Measurements from ENCODE around the gene DEAF1.
"Not testable (repeated sequence)": the region's sequence is repeated elsewhere in the genome, so short reads cannot be mapped to it uniquely, and the experiment has no call there.

Gene DEAF1

DNA sequence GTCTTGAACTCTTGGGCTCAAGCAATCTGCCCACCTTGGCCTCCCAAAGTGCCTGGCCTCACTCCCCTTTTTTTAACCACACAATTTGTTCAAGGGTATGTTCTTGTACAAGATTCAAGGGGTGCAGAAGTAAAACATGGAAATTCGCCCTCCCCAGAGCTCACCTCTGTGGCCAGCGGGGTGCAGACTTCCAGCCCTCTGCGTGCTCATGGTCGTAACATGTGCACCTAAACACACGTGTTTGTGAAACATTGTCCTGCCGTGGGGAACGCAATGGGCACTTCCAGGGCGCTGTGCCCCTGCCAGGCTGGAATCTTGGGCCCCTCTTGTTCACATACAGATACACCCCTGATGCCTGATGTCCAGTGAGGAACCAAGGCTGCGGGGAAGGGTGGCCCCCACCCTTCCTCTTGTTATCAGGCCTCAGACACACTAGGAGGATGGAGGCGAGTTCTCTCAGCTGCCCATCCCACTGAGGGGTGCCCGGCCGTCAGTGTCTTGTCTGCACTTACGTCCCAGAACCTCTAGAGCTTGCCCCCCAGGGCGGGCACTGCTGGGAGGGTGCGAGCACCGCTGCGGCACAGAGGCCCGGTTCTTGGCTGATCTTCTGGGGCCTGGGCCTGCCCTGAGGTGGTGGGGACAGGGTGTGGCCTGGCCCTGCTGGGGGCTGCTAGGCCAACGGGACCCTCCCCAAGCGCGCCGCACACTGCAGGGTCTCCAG, 6.9 kb upstream of the DEAF1 start:
- DNase-seq (ENCODE audit: low read depth): no peak

DNA sequence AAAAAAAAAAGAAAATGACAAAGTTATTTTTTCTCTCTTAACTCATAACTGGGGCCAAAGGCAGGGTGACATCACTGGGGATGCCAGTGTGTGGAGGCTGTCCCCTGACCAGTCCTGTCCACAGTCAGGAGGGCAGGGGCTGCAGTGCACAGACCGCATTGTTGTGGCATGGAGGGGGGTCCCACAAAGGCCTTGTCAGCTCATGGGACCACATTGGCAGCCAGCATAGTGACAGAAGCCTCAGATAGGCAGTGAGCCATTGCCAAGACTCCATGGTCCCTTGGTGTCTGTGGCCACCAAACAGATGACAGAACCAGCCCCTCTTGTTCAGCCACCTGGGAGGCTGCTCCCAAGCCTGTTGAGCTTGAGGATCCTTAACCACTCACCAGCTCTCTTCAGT, 4.7 kb upstream of the DEAF1 start:
- DNase-seq (ENCODE audit: low read depth): no peak

DNA sequence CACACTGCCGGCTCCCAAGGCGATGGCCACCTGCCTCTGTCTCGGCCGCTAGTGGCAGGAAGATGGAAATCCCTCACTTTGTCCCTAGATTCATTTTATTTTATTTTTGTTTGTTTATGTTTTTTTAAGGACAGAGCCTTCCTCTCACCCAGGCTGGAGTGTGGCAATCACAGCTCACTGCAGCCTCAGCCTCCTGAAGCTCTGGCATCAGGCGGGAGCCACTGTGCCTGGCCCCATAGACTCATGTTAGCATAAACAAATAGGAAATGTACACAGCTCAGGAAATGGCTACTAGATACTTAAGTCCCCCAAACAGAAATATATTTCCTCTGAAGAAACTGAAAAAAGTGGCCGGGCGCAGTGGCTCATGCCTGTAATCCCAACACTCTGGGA, 4.1 kb upstream of the DEAF1 start:
- DNase-seq (ENCODE audit: low read depth): no peak

DNA sequence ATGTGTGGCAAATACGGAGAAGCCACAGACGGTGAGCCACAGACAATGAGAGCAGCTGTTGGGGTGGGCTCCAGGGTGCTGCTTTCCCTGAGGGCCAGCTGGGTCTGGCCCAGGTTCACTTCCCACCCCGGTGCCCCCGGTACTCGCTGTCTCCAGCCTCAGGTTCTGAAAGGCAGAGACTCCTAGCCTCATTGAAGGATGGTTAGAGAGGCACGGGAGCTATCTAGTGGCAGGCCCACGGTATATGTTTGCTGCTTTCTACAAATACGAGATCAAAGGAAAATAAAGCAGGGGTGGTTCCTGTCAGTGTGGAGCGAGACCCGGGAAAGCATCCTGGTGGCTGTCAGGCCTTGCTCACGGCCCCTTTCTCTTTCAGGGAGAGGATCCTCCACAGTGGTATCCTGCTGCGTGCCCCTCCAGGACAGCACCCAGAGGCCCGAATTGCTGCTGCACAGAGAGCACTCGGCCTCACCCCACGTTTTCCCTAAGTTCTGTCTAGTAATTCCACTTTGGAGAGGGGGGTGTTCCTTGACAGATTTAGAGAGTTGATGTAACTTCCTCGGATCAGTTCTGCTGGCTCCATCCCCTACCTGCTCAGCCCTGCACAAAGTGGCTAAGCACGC, 3.6 kb upstream of the DEAF1 start:
- no peak for DNase-seq (ENCODE audit: low read depth)

DNA sequence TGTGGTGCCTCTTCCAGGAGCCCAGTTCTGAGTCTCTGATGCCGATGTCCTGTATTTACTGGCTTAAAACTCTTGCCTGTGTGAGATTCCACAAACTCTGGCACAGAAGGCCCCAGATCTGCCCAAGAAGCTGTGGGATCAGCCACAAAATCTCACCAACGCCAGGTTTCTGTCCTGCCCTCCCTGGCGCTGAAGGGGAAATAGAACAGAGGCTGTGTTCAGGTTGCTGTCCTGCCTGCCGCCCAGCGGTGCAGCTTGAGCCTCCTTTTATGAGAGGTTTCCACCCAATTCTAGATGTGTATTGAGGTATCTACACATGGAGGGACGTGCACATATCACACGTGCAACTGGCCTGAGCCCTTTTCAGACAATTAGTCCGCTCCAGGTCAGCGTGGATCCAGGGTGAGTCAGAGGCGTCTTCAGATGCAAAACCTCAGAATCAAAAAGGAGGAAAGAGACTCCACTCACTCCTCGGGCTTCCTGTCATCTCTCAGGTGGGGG, 2.8 kb upstream of the DEAF1 start:
- DNase-seq (ENCODE audit: low read depth): no peak

DNA sequence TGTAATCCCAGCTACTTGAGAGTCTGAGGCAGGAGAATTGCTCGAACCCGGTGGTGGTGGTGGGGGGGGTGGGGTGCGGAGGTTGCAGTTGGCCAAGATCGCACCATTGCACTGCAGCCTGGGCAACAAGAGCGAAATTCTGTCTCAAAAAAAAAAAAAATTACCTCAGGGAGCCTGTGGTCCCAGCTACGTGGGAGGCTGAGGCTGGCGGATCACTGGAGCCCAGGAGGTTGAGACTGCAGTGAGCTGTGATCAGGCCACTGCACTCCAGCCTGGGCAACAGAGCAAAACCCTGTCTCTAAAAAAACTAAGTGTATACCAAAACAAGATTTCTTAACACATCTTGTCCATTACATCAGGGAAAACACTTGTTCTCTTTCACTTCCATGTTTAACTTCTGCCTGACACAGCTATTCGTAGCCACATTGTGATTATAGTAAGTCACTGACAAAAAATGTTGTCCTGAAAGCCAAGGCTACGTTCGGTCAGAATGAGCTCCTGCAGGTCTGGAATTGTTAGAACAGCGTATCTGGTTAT, 2.0 kb upstream of the DEAF1 start:
- DNase-seq (ENCODE audit: low read depth): no peak

DNA sequence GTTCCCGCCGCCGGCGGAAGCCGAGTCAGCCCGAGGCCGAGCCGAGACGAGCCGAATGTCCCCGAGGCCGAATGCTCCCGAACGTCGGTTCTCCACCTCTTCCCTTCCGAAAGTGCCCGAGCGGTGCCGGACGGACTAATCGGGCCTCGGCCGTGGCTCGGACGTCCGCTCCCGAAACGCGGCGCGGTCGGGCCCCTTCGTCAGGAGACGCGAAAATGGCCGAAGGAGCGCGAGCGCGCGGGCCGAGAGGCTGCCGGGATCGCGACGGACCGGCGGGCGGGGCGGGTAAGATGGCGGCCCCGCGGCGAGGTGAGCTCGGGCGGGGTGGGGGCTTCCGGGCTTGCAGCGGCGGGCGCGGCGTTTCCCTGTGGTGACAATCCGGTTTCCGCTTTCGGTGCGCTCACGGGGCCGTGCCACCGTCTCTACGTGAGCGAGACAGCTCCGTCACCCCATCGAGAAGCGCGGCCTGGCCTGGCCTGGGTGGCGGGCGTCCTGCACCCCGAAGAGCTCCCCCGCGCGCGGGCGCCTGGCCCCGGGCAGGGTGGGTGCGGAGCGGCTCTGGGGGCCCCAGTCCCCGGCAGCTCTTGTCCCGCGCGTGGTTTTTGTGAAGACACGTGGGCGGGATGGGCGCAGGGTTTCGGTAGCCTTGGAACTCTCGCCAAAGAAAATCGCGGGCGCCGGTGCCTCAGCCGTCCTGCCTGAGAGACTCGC, 671 bp upstream of the DEAF1 start, which contains the start of gene TMEM80:
TSS of gene TMEM80 (plus strand) at position 279 of the 711 bp plus-strand sequence. CDS start at position 291, 12 bp downstream.
- DNase-seq (ENCODE audit: low read depth): peak; percentile 91

DNA sequence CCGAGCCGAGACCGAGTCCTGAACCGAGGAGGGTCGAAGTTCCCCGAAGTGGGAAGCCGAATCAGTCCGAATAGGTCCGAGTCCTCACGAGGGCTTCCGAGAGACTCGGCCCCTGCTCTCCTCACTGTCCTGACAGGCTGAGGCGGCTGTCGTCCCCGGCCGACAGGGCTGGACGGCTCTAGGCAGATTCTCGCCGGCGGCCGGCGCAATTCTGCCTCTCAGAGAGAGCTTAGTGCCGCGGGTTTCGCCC, 191 bp upstream of the DEAF1 start:
- no peak for DNase-seq (ENCODE audit: low read depth)

DNA sequence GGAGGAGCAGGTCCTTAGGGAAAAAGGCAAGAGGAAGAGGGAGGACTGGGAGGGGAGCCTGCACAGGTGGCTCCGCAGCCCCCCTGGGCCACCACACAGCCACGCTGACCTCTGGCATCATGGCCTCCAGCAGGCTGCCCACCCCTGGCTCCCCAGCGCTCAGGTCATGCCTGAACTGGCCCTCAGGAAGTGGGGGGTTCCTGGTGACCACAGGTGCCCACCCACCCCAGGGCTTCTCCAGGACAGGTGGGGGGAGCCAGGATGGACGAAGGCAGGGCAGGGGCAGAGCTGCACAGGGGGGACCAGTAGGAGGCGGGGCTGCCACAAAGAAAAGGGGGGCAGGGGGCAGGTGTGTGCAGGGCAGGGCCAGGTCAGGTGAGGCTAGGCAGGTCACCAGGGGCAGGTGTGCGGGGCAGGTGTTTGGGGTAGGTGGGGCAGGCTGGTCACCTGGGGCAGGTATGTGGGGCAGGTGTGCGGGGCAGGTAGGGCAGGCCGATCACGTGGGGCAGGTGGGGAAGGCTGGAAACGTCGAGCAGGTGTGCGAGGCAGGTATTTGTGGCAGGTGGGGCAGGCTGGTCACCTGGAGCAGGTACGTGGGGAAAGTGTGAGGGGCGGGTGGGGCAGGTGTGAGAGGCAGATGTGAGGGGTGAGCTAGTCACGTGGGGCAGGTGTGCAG, 997 bp downstream of the DEAF1 start:
- no peak for DNase-seq (ENCODE audit: low read depth)

DNA sequence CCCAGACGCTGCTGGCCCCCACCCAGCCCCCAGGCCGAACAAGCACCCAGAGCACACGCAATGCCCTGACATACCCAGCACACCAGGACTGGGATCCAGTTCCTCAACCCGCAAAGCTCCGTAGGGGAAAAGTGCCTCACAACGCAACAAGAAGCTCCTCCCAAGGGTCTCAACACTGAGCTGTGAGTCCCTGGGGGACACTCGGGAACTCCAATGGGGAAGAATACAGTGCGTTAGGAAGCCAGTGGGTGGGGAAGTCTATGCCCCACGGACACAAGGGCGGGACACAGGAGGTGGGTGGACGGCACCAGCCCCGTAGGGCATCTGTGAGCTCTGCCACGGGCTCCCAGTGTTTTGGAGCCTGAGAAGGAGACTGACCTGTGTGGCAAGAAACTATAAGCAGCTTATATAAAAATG, 1.6 kb downstream of the DEAF1 start:
- DNase-seq (ENCODE audit: low read depth): no peak

DNA sequence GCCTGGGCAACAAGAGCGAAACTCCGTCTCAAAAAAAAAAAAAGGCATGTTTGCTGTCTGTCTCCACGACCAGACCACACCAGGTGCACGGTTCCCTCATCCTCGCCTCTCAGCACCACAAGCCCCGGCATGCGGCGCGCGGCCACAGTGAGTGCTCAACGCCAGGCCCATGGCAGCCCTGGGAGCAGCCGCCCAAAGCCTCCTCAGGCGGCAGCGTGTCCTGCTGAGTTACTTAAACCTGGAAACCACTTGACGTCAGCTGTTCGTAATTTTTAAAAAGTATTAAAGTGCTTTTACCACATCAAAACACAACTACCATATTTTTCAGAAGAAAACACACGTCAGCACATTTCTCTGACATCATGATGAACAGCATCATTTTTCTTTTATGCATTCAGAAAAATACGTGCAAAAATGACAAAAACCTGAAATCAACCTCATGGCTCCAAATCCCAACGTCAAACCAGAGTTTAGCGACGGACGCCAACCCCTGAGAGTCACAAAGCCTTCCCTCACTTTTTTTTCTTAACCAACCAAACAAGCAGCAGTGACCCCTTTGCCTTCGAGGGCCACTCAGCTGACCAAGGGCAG, 2.1 kb downstream of the DEAF1 start:
- no peak for DNase-seq (ENCODE audit: low read depth)

DNA sequence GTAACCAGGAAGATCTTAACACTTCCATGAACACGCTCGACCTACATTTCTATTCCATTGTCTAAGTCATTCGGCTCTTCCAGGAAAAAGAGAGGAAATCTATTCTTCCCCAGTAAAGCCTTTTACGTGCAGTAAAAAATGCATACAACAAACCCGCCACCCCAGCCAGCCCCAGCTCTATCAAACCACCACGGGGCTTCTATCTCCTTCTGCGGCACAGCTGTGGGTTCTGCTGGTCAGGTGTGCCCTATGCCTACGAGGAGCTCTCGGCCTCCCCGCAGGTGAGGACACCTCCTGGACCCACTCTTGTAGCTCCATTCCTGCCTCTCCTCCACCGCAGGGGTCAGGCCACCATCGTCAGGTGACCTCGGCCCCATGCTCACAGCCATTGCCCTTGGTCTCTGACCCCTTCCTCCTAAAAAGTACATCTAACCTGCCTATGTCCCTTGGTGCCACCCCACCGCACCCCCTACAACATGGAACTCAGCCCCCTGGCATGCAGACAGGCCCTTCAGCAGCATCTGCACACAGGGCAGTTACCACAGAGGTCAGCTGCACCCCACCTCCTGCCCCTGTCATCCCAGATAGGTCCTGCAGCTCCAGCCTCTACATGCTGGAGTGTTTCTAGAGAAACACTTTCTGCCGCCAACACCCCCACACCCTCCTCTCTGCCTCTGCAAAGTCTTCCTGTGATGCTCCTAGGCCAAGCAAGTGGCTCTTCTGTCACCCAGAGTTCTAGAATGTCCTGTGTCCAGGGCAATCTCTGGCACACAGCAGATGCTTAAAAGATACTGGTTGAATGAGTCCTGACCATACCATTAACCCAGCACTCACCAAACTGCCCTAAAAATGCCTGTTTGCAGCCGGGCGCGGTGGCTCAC, 3.1 kb downstream of the DEAF1 start:
- DNase-seq (ENCODE audit: low read depth): no peak

DNA sequence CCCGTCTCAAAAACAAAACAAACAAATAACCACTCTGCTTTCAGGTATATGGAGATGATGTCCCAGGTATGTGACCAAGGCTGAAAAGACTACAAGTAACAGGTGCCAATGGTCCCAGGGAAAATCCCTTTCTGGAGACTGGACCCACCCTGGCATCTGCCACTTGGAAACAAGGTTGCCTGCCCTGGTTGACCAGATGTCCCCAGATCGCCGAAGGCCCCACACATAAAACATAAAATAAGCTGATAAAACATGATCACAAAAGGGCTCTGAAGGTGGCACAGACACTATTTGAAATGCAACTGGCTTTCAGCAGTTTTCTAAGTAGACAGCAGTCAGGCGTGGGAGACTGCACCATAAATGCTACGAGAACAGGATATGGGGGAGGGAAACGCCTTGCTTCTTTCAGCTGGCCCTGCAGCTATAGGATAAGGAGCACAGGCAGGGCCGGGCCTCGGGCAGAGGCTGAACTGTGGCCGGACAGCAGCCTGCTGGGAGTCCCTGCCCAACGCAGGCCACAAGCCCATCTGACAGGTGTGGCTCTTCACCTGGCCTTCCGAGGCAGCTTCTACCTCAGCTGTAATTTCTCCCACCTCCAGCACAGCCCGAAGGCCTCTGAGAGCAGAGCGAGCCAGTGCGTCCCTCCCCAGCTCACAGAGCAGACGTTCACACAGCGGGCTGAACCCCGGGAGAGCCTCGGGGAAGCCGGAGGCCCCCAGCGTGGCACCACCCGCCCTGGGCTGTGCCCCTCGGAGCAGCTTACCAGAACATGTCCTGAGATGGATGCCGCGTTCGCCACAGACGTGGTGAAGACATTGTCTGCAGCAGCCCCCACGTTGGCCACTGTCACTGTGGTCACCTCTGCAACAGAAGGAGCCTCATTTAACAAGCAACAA, 4.0 kb downstream of the DEAF1 start:
- DNase-seq (ENCODE audit: low read depth): no peak

DNA sequence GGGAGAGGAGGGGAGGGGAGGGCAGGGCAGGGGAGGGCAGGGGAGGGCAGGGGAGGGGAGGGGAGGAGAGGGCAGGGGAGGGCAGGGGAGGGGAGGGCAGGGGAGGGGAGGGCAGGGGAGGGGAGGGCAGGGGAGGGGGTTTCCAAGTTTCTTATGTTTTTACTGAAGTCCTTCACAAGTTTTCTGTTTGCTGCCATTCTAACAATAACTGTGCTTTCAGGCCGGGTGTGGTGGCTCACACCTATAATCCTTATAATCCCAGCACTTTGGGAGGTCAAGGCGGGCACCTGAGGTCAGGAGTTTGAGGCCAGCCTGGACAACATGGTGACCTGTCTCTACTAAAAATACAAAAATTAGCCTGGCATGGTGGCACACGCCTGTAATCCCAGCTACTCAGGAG, 4.8 kb downstream of the DEAF1 start:
- not testable (repeated sequence) for DNase-seq (ENCODE audit: low read depth)

DNA sequence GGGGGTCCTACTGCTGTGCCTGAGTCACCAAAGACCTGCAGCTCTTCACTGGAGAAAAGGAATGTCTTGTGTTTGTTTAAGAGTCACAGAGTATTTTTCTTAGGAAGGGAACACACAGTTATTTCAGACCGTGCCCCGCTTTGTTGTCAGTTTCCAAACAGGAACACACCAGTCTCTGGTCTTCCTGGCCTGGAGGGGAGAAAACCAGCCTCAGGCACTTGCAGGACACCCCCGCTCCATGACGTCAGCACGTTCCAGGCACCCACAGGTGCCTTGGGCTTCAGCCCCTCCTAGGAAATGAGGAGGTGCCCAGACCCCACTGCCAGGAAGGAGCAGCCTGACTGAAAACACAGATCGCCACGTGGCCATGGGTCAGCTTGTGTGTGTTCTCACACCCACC, 5.4 kb downstream of the DEAF1 start:
- no peak for DNase-seq (ENCODE audit: low read depth)

DNA sequence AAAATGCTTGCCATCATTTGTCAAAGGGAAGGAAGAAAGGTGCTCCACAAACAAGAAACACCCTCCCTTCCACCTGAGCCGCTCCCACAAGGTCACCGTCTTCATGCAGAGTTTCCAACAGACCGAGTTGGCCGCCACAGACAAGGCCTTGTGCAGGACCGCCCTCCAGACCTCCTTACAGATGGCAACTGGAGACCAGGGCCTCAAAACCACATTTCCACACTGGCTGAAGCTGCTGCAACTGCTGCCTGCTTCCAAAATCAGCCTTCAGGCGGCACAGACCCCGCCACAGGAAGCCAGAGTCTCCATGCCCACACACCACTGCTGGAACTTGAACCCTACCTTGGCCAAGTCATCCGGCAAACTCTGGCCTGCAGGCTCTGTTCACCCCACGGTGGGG, 6.3 kb downstream of the DEAF1 start:
- no peak for DNase-seq (ENCODE audit: low read depth)

DNA sequence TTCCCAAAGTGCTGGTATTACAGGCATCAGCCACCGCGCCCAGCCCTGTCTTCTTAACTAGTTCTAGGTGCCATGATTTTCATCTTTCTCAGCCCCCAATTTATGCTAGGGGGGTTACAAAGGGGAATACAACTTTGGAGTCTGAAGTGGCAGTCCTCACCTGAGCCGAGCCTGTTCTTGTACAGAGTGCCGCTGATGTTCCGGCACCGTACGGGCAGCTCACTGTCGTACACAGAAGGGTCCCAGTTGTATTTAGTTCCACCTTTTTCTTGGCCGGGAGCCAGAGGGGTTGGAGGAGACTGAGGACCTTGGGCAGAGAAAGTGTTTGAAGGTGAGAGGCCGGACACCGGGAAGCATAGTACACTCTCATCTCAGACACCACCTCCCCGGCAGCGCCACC, 7.3 kb downstream of the DEAF1 start:
- DNase-seq (ENCODE audit: low read depth): no peak

DNA sequence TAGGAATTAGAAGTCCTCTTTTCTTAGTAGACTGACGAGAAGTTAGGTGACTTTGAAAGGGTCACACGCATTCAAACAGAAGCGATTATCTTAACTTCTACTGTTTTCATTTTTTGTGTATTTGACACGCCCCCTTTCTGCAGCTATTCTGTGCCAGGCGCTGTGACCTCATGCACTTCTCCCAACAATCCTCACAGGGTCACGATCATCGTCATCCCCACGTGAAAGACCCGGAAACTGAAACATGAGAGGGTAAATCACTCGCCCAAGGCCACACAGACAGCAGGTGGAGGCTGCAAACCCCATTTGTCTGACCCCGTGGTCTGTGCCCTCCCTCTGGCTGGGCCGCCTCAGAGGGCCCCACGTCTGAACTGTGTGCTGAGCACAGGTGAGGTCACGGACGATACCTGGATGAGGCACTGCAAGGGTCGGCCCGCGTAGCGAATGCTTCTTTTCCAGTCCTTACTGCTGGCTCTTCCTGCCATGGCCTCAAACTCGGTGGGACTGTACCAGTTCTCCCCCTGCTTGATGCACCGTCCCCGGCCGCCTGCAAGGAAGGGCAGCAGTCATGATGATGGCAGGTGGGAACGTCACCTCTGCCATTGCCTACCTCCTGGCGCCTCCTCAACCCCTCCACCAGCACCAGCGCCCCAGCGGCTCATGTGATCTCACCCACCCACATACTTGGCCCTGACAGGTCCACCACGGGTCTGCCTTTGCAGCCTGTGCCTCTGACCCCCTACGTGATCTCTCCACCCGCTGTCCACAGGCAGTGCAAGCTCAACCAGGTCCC, 8.4 kb downstream of the DEAF1 start:
- no peak for DNase-seq (ENCODE audit: low read depth)

DNA sequence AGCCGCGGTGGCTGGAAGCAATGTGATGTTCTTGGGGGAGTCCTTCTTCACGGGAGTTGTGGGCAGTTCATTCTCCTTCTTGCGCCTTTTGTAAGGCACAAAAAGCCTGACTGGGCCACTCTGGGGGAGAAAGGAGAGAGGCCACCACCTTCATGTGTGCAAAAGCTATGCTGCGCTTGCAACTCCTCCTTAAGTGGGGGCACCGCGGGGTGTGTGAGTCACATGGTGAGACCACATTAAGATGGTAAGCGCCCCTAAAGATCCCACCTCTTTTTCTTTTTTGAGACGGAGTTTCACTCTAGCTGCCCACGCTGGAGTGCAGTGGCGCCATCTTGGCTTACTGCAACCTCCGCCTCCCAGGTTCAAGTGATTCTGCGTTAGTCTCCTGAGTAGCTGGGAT, 14.1 kb downstream of the DEAF1 start:
- DNase-seq (ENCODE audit: low read depth): no peak
